HCT116 (cell line): ENCODE measurements around the gene LHX5.

Source experiments
- CTCF ChIP-seq, 3 experiments: fragments of 200-600 bp in 1 of 3; sonication (generic) in 1 of 3; IDR thresholded peaks in 2 of 3; conservative IDR thresholded peaks in 1 of 3; 2 replicates each; pipeline ENCODE4 v1.5.1; 2012 to 2017; ENCODE audit warnings: low read depth in 2 of 3, low read length in 2 of 3, antibody characterized with exemption in 1 of 3, borderline replicate concordance in 1 of 3, control low read depth in 1 of 3, mild to moderate bottlenecking in 1 of 3, mixed read lengths in 1 of 3, mixed run types in 1 of 3, moderate library complexity in 1 of 3; ENCODE audit not compliant: insufficient read depth in 1 of 3
- EGR1 ChIP-seq: IDR thresholded peaks from 2 replicates; pipeline ENCODE4 v1.6.1; 2012; ENCODE audit warnings: low read depth
- POLR2A ChIP-seq: IDR thresholded peaks from 2 replicates; pipeline ENCODE4 v1.7.0; 2011; ENCODE audit warnings: borderline replicate concordance; ENCODE audit not compliant: insufficient read depth, insufficient read length; ENCODE audit errors: extremely low read depth

- TF ChIP-seq EGR1 (no peak), POLR2A (no peak), CTCF (IDR thresholded peaks at IDR 0.05 in 2 of 3, conservative IDR thresholded peaks at IDR 0.05 in 1 of 3; ENCODE audit: borderline replicate concordance in 1 of 3, insufficient read depth in 1 of 3, low read depth in 2 of 3, low read length in 2 of 3) (no peak)
These were observed 14.5 kb downstream of the LHX5 start for GRCh38 chr12:113457185-113457584.
